SH-SY5Y (cell line): ENCODE results near the gene COMMD4.

Experiments
- GATA2 ChIP-seq: IDR thresholded peaks from 2 replicates; pipeline ENCODE4 v1.6.1; 2011; ENCODE audit warnings: mild to moderate bottlenecking, low read depth, low read length
- GATA3 ChIP-seq: IDR thresholded peaks from 2 replicates; pipeline ENCODE4 v1.6.1; 2011; ENCODE audit warnings: low read depth, mild to moderate bottlenecking, low read length, moderate library complexity

DNA sequence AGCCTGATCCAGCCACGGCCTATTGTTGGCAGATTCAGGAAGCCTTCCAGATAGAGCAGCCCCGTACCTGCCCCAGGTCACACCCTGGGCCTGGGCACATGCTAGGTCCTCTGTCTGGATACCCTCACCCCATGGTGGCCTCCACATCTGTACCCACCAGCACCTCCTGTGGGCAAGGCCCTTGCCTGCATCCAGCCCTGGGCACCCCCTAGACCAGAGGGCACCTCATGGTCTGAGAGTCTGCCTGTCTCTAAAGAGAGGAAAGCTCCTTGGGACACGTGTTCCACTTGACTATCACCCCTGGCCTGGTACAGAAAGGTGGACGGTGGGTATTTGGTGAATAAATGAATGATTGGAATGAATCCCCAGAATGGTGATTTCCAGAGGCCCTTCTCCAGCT lies 8.9 kb upstream of the COMMD4 start:
- TF ChIP-seq GATA3 = no peak
- TF ChIP-seq GATA2 = no peak
